Smooth muscle cell of the umbilical artery (primary cell): ENCODE measurements around the gene SYT1. TPM values are rescaled to one million over a fixed set of nuclear protein-coding genes. Genes with fewer than 3 reads are reported as not detected.

Experiments used
- total RNA-seq: library from RNA; depleted of rRNA; stranded (reverse); fragments of >200 nt; gene quantifications from 2 replicates; pipeline ENCODE4 v1.2.3, GENCODE V29; 2014

SYT1 gene
- 2.4 and 9.8 TPM in 2 replicates for total RNA-seq

DNA sequence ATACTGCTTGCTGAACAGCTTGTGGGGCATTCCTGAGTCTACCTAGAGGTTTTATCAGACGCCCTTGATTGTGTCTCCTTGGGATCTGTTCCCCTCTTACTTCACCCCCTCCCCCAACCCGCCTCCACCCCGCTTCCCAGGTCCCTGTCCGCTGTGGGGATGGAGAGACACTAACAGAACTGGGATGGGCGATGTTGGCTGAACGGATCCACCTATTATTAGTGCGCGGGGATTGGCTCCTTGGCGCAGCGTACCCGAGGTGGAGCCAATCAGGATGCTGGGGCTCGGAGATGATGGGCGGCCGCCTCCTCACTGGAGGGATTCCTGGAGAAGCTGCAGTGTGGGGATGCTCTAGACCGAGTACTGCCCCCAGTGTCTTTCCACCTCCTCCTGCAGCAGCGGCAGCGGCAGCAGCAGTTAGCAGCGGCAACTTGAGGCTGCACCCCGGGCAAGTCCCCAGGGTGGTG, at the start of gene SYT1:
TSS of gene SYT1 (plus strand) at position 372 of the 467 bp plus-strand sequence.

